A549 (cell line): ENCODE data around the gene OR10A3. TPM values are rescaled to one million over a fixed set of nuclear protein-coding genes. Genes with fewer than 3 reads are reported as not detected.
A peak's percentile ranks its signal among the peaks of the same experiment; 100 is the strongest.

Source experiments
- ATAC-seq, 2 experiments: fragments of 200-7000 bp in 1 of 2; fragments of >200 bp in 1 of 2; cut with Nextera tagmentation in 1 of 2; cut with Tn5 transposase in 1 of 2; 3 replicates each; pipeline versions ENCODE4 v1.8.0 to v1.9.1; 2018 to 2020; ENCODE audit warnings: mild to moderate bottlenecking in 1 of 2, moderate library complexity in 1 of 2
- CTCF ChIA-PET: fragments of 300-600 bp; sonication (Branson Sonifier 250); formaldehyde crosslinking; extraction: SDS; loops from one replicate; lab custom pipeline; 2021; ENCODE audit warnings: antibody characterized with exemption, inconsistent platforms; lab: Yijun Ruan, JAX
- POLR2A ChIA-PET: fragments of 350-600 bp; formaldehyde crosslinking; extraction: SDS; loops from one replicate; lab custom pipeline; 2021; ENCODE audit warnings: antibody characterized with exemption, inconsistent platforms; lab: Yijun Ruan, JAX
- DNase-seq, 2 experiments: peaks; one replicate each; pipeline versions ENCODE4 v3.0.0 to v3.0.0-alpha.2; 2011 to 2016; ENCODE audit warnings: low read depth in 1 of 2, low spot score in 1 of 2
- FAIRE-seq: peaks from 2 replicates; lab custom pipeline; 2011; peaks lifted over from hg19 to GRCh38; lab: Jason Lieb, UNC
- H3K27ac ChIP-seq, 2 experiments: fragments of >200 bp; sonication (Bioruptor Twin); formaldehyde crosslinking; 3 replicates each; pipeline ENCODE4 v1.5.1; 2016 to 2017
- H3K4me1 ChIP-seq: fragments of >200 bp; sonication (Bioruptor Twin); formaldehyde crosslinking; 3 replicates; pipeline ENCODE4 v1.6.1; 2016
- H3K4me2 ChIP-seq: fragments of >200 bp; sonication (Bioruptor Twin); formaldehyde crosslinking; 3 replicates; pipeline ENCODE4 v1.6.1; 2016
- H3K4me3 ChIP-seq: fragments of >200 bp; sonication (Bioruptor Twin); formaldehyde crosslinking; 3 replicates; pipeline ENCODE4 v1.5.1; 2016
- H3K9me3 ChIP-seq: fragments of >200 bp; sonication (Bioruptor Twin); formaldehyde crosslinking; 3 replicates; pipeline ENCODE4 v1.6.1; 2016
- CBX2 ChIP-seq: fragments of 200-600 bp; sonication (generic); IDR thresholded peaks from 2 replicates; pipeline ENCODE4 v1.6.1; 2016; ENCODE audit warnings: low read depth, mild to moderate bottlenecking, borderline replicate concordance
- CHD2 ChIP-seq: fragments of 150-350 bp; IDR thresholded peaks from 2 replicates; pipeline ENCODE4 v1.6.1; 2014; ENCODE audit warnings: low read length; ENCODE audit not compliant: partially characterized antibody
- CHD4 ChIP-seq: fragments of 200-600 bp; sonication (generic); IDR thresholded peaks from 2 replicates; pipeline ENCODE4 v1.6.1; 2016; ENCODE audit warnings: antibody characterized with exemption, mild to moderate bottlenecking, borderline replicate concordance
- EHF ChIP-seq: fragments of 250-450 bp; sonication (Bioruptor Pico); IDR thresholded peaks from 2 replicates; pipeline ENCODE4 v1.5.0; 2020; ENCODE audit warnings: mild to moderate bottlenecking
- EHMT2 ChIP-seq: fragments of 200-600 bp; sonication (generic); IDR thresholded peaks from 2 replicates; pipeline ENCODE4 v1.6.1; 2016; ENCODE audit warnings: antibody characterized with exemption, low read depth, mild to moderate bottlenecking, moderate library complexity
- HEYL ChIP-seq: fragments of 250-450 bp; sonication (Bioruptor Pico); IDR thresholded peaks from 2 replicates; pipeline ENCODE4 v1.8.0; 2021; ENCODE audit warnings: mild to moderate bottlenecking, moderate library complexity
- HOXA7 ChIP-seq: fragments of 250-450 bp; sonication (Bioruptor Pico); IDR thresholded peaks from 2 replicates; pipeline ENCODE4 v1.5.0; 2020; ENCODE audit warnings: mild to moderate bottlenecking, moderate library complexity
- HOXB5 ChIP-seq: fragments of 250-450 bp; sonication (Bioruptor Pico); IDR thresholded peaks from 2 replicates; pipeline ENCODE4 v1.5.0; 2020; ENCODE audit warnings: mild to moderate bottlenecking, moderate library complexity
- JUNB ChIP-seq: fragments of >200 bp; sonication (Bioruptor Twin); formaldehyde crosslinking; IDR thresholded peaks from 2 replicates; pipeline ENCODE4 v1.6.1; 2016
- KDM1A ChIP-seq: fragments of 200-600 bp; sonication (generic); IDR thresholded peaks from 2 replicates; pipeline ENCODE4 v1.6.1; 2016; ENCODE audit warnings: low read depth, mild to moderate bottlenecking
- KDM5A ChIP-seq: fragments of 200-600 bp; sonication (generic); IDR thresholded peaks from 2 replicates; pipeline ENCODE4 v1.6.1; 2016; ENCODE audit warnings: antibody characterized with exemption, mild to moderate bottlenecking
- MAFK ChIP-seq: fragments of 450-650 bp; IDR thresholded peaks from 2 replicates; pipeline ENCODE4 v1.6.1; 2014; ENCODE audit not compliant: partially characterized antibody
- NFE2L2 ChIP-seq: fragments of 150-350 bp; conservative IDR thresholded peaks from 2 replicates; pipeline ENCODE4 v1.6.1; 2014; ENCODE audit warnings: low read length
- RAD21 ChIP-seq, 2 experiments: fragments of >200 bp in 1 of 2; sonication (Bioruptor Twin) in 1 of 2; formaldehyde crosslinking in 1 of 2; IDR thresholded peaks in 1 of 2; conservative IDR thresholded peaks in 1 of 2; 2 replicates in 1 of 2; 3 replicates in 1 of 2; pipeline ENCODE4 v1.6.1; 2012 to 2018; ENCODE audit warnings: inconsistent platforms in 1 of 2
- SMC3 ChIP-seq: fragments of >200 bp; sonication (Bioruptor Twin); formaldehyde crosslinking; IDR thresholded peaks from 3 replicates; pipeline ENCODE4 v1.6.1; 2018; ENCODE audit warnings: inconsistent platforms
- ZC3H11A ChIP-seq: fragments of 450-650 bp; IDR thresholded peaks from 2 replicates; pipeline ENCODE4 v1.6.1; 2014; ENCODE audit warnings: antibody characterized with exemption, mild to moderate bottlenecking
- ZSCAN20 ChIP-seq: fragments of 250-450 bp; sonication (Bioruptor Pico); IDR thresholded peaks from 2 replicates; pipeline ENCODE4 v1.8.0; 2022; ENCODE audit warnings: mild to moderate bottlenecking, moderate library complexity
- WGBS: methylation state at CpG from one replicate; pipeline ENCODE4 v1.1.6; 2017; ENCODE audit errors: missing lambda C conversion rate; 5-methylcytosine and 5-hydroxymethylcytosine counted together
- polyA plus RNA-seq, 4 experiments: library from polyadenylated mRNA; depleted of rRNA in 3 of 4; stranded (reverse); fragments of >200 nt; fragmentation: RNase III in 1 of 4; extraction: RNeasy Plus Mini Kit Qiagen cat#74134 plus additional on column Dnase treatment in 1 of 4; gene quantifications; 2 replicates in 3 of 4; 3 replicates in 1 of 4; pipeline ENCODE4 v1.2.3, GENCODE V29; 2011 to 2017
- TF ChIP-seq, protein P1 (sequence below): IDR thresholded peaks from 2 replicates; pipeline ENCODE4 v1.6.1; 2012; ENCODE audit warnings: low read depth, borderline replicate concordance
- TF ChIP-seq, protein P2 (sequence below): fragments of >200 bp; sonication (Bioruptor Twin); formaldehyde crosslinking; IDR thresholded peaks from 2 replicates; pipeline ENCODE4 v1.6.1; 2016
- TF ChIP-seq, protein P3 (sequence below): fragments of 200-600 bp; sonication (generic); IDR thresholded peaks from 2 replicates; pipeline ENCODE4 v1.6.1; 2016; ENCODE audit warnings: antibody characterized with exemption, mild to moderate bottlenecking, moderate library complexity
- TF ChIP-seq, protein P4 (sequence below): fragments of >200 bp; sonication (Bioruptor Twin); formaldehyde crosslinking; IDR thresholded peaks from 3 replicates; pipeline ENCODE4 v1.6.1; 2016
- TF ChIP-seq, protein P5 (sequence below): fragments of 150-350 bp; IDR thresholded peaks from 2 replicates; pipeline ENCODE4 v1.6.1; 2014; ENCODE audit warnings: low read depth, mild to moderate bottlenecking, low read length

Gene OR10A3
- polyA plus RNA-seq, 2 of the 4 experiments (the other 2 are of a cell fraction), result not detected

DNA sequence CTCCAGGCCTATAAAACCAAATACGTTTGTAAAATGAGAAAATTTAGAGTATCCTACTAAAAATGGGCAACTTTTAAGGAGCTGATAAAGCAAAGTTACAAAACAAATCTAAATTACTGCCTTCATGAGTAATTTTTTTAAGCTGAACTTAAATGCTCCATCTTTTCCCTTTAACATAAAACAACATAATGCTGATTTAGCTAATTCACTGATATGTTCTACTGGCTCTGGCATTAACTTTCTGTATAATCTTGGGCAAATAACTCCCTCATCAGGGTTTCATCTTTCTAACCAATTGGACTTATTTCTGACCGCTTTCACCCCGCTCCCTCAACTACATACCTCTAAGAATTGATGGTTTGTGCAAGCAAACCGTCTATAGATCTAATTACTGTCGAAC, 362 bp downstream of the OR10A3 start:
- WGBS, result under 1% methylated on average over 5 of the region's 5 CpGs
- TF ChIP-seq MAFK (peak; percentile 82), KDM1A (no peak)
- TF ChIP-seq, all 56 proteins: peak for 1
- FAIRE-seq (no peak), ATAC-seq (no peak), DNase-seq (no peak)
- Histone ChIP-seq H3K27ac (no peak overlapping the region), H3K9me3 (0 out of 3 replicates have a peak, but pooled peaks cover 3% of the 10 kb centered on the region), H3K4me1 (no peaks in the 10 kb centered on the region), H3K4me2 (no peak overlapping the region), H3K4me3 (no peak overlapping the region)
- CTCF ChIA-PET, result no interaction called here
- POLR2A ChIA-PET, result no interaction called here

DNA sequence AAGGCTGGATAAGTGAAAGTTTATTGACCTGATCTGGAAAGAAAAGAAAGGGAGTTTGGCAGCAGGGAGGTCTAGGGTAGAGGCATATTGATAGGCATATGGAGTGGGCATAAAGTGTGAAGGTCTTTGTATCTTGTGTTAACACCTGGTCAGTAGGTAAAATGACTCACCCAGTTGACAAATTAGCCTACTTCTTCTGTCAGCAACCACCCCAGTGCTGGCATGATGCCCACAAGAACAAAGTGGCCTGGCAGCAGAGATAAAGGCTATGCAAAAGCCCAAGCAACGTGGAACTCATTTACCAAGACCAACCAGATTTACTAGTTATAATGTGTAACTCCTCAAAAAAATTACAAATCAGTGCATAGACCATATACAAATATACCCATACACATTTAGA, 4.9 kb downstream of the OR10A3 start:
- Histone ChIP-seq H3K9me3 (no peaks in the 10 kb centered on the region), H3K4me3 (no peak overlapping the region), H3K4me2 (no peak overlapping the region), H3K4me1 (no peaks in the 10 kb centered on the region), H3K27ac (no peak overlapping the region)
- 4% methylated on average over 1 of the region's 1 CpG for WGBS
- TF ChIP-seq RAD21 (conservative IDR thresholded peaks at IDR 0.05 in 1 of 2, IDR thresholded peaks at IDR 0.05 in 1 of 2) (no peak), ZC3H11A (no peak), HEYL (CRISPR knock-in tag) (no peak), SMC3 (no peak), HOXA7 (CRISPR knock-in tag) (no peak), ZSCAN20 (CRISPR knock-in tag) (no peak), HOXB5 (no peak), EHF (CRISPR knock-in tag) (no peak), EHMT2 (no peak), NFE2L2 (no peak)
- TF ChIP-seq, protein P1, sequence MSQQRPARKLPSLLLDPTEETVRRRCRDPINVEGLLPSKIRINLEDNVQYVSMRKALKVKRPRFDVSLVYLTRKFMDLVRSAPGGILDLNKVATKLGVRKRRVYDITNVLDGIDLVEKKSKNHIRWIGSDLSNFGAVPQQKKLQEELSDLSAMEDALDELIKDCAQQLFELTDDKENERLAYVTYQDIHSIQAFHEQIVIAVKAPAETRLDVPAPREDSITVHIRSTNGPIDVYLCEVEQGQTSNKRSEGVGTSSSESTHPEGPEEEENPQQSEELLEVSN, result no peak
- TF ChIP-seq, protein P2, sequence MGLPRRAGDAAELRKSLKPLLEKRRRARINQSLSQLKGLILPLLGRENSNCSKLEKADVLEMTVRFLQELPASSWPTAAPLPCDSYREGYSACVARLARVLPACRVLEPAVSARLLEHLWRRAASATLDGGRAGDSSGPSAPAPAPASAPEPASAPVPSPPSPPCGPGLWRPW, result no peak
- CTCF ChIA-PET, result no interaction called here
- POLR2A ChIA-PET, result no interaction called here
- DNase-seq (no peak), ATAC-seq (no peak), FAIRE-seq (no peak)

DNA sequence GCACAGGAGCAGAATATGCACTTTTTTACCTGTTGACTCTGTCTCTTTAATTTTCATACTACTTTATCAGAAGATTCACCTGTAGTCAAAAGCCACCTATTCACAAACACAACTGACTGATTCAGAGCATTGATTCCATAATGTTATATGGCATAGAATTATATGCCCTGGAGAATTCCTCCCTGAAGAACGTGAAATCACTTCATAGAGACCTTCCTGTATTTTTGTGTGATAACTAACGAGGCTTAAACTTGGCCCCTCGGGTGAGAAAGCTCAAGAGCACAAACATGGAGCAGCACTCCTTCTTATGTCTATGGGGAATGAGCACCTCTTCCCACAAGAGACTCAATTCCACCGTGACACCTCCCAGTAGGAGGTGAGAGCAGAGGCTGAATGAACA, 10.3 kb downstream of the OR10A3 start, which contains the start of gene OR10A6:
TSS of gene OR10A6 (minus strand) at position 101 of the 400 bp plus-strand sequence. CDS start 2,606 bp downstream, outside the sequence.
- Histone ChIP-seq H3K4me3 (no peak within 1 kb of the TSS), H3K4me2 (no peak within 1 kb of the TSS), H3K9me3 (no peaks in the 10 kb centered on the region), H3K4me1 (no peaks in the 10 kb centered on the region), H3K27ac (no peak within 1 kb of the TSS)
- TF ChIP-seq, protein P3, sequence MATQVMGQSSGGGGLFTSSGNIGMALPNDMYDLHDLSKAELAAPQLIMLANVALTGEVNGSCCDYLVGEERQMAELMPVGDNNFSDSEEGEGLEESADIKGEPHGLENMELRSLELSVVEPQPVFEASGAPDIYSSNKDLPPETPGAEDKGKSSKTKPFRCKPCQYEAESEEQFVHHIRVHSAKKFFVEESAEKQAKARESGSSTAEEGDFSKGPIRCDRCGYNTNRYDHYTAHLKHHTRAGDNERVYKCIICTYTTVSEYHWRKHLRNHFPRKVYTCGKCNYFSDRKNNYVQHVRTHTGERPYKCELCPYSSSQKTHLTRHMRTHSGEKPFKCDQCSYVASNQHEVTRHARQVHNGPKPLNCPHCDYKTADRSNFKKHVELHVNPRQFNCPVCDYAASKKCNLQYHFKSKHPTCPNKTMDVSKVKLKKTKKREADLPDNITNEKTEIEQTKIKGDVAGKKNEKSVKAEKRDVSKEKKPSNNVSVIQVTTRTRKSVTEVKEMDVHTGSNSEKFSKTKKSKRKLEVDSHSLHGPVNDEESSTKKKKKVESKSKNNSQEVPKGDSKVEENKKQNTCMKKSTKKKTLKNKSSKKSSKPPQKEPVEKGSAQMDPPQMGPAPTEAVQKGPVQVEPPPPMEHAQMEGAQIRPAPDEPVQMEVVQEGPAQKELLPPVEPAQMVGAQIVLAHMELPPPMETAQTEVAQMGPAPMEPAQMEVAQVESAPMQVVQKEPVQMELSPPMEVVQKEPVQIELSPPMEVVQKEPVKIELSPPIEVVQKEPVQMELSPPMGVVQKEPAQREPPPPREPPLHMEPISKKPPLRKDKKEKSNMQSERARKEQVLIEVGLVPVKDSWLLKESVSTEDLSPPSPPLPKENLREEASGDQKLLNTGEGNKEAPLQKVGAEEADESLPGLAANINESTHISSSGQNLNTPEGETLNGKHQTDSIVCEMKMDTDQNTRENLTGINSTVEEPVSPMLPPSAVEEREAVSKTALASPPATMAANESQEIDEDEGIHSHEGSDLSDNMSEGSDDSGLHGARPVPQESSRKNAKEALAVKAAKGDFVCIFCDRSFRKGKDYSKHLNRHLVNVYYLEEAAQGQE, result no peak
- TF ChIP-seq, protein P4, sequence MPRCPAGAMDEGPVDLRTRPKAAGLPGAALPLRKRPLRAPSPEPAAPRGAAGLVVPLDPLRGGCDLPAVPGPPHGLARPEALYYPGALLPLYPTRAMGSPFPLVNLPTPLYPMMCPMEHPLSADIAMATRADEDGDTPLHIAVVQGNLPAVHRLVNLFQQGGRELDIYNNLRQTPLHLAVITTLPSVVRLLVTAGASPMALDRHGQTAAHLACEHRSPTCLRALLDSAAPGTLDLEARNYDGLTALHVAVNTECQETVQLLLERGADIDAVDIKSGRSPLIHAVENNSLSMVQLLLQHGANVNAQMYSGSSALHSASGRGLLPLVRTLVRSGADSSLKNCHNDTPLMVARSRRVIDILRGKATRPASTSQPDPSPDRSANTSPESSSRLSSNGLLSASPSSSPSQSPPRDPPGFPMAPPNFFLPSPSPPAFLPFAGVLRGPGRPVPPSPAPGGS, result no peak
- TF ChIP-seq ZSCAN20 (CRISPR knock-in tag) (no peak), KDM5A (no peak), CHD4 (no peak), RAD21 (conservative IDR thresholded peaks at IDR 0.05 in 1 of 2, IDR thresholded peaks at IDR 0.05 in 1 of 2) (no peak), CBX2 (no peak), CHD2 (no peak), HEYL (CRISPR knock-in tag) (no peak), JUNB (no peak), EHMT2 (no peak)
- TF ChIP-seq, protein P5, sequence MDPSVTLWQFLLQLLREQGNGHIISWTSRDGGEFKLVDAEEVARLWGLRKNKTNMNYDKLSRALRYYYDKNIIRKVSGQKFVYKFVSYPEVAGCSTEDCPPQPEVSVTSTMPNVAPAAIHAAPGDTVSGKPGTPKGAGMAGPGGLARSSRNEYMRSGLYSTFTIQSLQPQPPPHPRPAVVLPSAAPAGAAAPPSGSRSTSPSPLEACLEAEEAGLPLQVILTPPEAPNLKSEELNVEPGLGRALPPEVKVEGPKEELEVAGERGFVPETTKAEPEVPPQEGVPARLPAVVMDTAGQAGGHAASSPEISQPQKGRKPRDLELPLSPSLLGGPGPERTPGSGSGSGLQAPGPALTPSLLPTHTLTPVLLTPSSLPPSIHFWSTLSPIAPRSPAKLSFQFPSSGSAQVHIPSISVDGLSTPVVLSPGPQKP, result no peak
- no peak for ATAC-seq
- no peak for FAIRE-seq
- ChIA-PET POLR2A (no interaction called here), CTCF (no interaction called here)
- DNase-seq, result no peak
- 4% methylated on average over 4 of the region's 4 CpGs for WGBS
